Fibroblast of villous mesenchyme (primary cell): ENCODE results near the gene RALGPS1. TPM values are rescaled to one million over a fixed set of nuclear protein-coding genes. Genes with fewer than 3 reads are reported as not detected.

Source experiments
- DNase-seq: peaks from one replicate; pipeline ENCODE4 v3.0.0-alpha.2; 2010; ENCODE audit warnings: low read depth
- H3K4me3 ChIP-seq: 2 replicates; pipeline ENCODE4 v1.5.1; 2011; ENCODE audit warnings: low read depth, mild to moderate bottlenecking, low read length
- total RNA-seq: library from RNA; depleted of rRNA; stranded (reverse); fragments of >200 nt; gene quantifications from 2 replicates; pipeline ENCODE4 v1.2.3, GENCODE V29; 2012
- TF ChIP-seq, protein P1 (sequence below): IDR thresholded peaks from 2 replicates; pipeline ENCODE4 v1.5.1; 2012; ENCODE audit warnings: low read depth, mild to moderate bottlenecking, low read length; ENCODE audit not compliant: insufficient read depth

The RALGPS1 gene
- total RNA-seq, 1 donor: 2.6 TPM

DNA sequence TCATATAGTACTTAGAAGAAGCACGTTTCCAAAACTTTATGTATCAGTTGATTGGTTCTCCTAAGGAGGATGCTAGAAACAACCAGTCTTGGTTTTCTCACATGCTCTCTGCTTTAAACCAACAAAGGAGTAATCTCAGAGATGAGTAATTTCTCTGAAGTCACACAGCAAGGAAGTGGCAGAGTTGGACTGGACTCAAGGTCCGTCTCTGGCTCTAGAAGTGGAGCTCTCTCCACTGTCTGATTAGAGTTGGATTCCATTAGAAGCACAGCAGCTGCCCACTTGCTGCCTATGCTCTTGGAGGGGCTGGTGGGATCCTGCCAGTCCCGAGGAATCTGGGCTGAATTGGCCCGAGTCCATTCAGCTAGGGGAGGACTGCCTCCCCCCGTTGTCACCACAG lies 21.0 kb downstream of the RALGPS1 start:
- no peak for DNase-seq
- no peak overlapping the region for H3K4me3 ChIP-seq
- TF ChIP-seq, protein P1, sequence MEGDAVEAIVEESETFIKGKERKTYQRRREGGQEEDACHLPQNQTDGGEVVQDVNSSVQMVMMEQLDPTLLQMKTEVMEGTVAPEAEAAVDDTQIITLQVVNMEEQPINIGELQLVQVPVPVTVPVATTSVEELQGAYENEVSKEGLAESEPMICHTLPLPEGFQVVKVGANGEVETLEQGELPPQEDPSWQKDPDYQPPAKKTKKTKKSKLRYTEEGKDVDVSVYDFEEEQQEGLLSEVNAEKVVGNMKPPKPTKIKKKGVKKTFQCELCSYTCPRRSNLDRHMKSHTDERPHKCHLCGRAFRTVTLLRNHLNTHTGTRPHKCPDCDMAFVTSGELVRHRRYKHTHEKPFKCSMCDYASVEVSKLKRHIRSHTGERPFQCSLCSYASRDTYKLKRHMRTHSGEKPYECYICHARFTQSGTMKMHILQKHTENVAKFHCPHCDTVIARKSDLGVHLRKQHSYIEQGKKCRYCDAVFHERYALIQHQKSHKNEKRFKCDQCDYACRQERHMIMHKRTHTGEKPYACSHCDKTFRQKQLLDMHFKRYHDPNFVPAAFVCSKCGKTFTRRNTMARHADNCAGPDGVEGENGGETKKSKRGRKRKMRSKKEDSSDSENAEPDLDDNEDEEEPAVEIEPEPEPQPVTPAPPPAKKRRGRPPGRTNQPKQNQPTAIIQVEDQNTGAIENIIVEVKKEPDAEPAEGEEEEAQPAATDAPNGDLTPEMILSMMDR: no peak

DNA sequence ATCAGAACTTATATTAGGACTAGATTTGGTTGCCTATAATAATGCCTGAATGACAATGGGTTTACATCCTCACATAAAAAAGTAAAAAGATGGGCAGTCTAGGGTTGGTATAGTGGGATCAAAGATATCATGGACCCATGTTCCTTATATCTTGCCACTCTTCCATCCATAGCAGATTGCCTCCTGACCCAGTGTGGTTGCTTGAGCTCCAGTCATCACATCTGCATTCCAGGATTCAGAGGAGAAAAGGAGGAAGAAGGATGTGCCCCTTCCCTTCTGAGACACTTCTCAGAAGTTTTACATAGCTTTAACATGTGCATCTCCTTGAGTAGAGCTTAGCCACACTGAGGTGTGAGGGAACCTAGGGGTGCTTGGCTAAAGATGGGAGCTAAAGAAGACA lies 22.9 kb downstream of the RALGPS1 start:
- DNase-seq: no peak
- no peak overlapping the region for H3K4me3 ChIP-seq
- TF ChIP-seq, protein P1: no peak

DNA sequence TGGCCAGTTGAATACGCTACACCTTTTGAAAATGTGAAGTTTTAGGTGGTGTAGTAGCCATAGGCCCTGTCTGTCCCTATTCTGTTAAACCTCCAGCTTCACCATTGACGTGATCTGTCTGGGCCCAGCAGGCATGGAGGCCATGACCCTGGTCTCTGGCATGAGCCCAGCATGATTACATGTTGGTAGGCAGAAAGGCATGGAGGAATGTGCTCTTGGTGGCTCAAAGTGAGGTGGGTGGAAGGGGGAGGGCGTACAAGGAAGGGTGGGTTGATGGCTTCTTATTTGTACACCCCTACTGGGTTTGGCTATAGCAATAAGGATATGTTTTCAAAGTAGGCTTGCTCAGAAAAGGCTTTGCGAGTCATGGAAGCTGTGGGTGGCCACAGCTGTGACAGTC lies 23.7 kb downstream of the RALGPS1 start:
- TF ChIP-seq, protein P1: no peak
- no peak for DNase-seq
- H3K4me3 ChIP-seq: no peak overlapping the region

DNA sequence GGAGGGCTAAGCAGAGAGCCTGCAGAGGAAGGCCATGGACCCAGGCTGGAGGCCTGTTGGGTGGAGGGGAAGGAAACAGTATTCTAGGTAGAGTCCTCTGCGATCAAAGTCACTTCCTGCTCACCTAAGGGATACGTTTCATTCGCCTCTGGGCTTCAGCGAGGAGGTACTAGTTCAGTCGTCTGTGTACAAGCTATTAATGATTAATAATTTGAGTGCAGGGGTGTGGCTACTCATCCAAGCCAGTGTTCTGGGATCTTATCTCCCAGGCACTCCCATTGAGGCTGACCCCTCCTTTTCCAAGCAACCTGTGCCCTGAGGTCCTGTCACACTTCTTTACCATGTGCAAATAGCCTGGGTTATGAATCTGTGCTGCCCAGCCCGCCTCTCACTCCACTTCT lies 25.2 kb downstream of the RALGPS1 start:
- no peak for DNase-seq
- TF ChIP-seq, protein P1: no peak

DNA sequence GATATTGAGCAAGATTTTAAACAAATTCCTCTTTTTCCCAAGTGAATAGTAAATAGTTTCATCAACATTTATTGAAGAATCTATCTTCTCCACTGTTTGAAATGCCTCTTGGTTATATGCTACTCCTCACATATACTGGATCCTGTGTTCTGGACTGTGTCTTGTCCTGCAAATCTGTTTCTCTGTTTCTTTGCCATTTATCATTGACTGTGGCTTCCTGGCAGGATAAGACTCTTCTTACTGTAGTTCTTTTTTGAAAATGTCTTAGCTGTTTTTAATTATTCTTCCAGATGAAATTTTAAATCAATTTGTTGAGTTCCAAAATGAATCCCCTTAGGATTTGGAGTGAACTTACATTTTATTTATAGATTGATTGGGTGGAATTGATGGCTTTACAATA lies 27.8 kb downstream of the RALGPS1 start:
- H3K4me3 ChIP-seq: no peak overlapping the region
- TF ChIP-seq, protein P1: no peak
- no peak for DNase-seq

More for the DNA sequence above, 25.2 kb downstream of the RALGPS1 start:
- H3K4me3 ChIP-seq: no peak overlapping the region

DNA sequence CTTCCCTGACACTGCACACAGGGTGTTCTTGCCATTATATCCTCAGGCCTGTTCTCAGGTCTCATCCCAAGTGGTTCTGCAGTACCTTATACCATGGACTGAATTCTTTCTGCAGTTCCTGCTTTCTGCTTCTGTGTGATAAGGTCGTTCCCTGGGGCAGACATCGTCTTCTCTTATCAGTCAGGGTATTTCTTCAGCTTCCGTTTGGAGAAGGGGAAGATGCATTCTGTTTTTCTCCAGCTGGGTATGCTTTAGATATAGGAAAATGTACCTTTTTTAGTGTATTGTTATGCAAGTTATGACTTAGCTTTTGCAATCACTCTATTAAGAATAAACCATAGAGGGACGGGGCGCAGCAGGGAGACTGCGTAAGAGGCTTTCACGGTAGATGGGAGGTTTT lies 31.1 kb downstream of the RALGPS1 start:
- no peak for DNase-seq
- TF ChIP-seq, protein P1: no peak
- no peak overlapping the region for H3K4me3 ChIP-seq

DNA sequence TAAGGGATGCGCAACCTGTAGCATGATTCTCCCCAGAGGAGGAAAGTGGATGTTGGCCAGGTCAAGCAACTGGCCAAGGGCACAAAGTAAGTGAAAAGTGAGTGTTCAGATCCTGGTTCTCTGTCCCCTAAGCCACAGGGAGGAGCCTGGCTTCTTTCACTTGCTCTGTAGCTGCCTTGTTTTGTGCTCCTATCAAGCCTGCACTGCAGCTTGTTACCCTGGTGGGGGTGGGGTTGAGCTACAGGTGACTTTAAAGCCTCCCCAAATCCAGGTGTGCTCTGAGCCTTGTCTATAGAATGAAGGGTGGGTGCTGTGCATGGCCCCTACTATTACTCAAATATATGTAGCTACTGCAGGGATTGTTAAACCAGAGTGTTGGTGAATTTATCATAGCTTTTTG lies 32.9 kb downstream of the RALGPS1 start:
- no peak overlapping the region for H3K4me3 ChIP-seq
- no peak for DNase-seq
- TF ChIP-seq, protein P1: no peak
